ENCODE data around the gene COL5A2. TPM values are rescaled to one million over a fixed set of nuclear protein-coding genes. Genes with fewer than 3 reads are reported as not detected.

The COL5A2 gene
- total and polyA plus RNA-seq, 9 of the 15 experiments (the other 6 are each of a cell fraction or from before 2014, with no cell fraction given): 0.01 to 0.54 (median 0.19) TPM

GRCh38 chr2:189142893-189143759 lies 36.4 kb downstream of the COL5A2 start (continued):
- TF ChIP-seq, protein P1, sequence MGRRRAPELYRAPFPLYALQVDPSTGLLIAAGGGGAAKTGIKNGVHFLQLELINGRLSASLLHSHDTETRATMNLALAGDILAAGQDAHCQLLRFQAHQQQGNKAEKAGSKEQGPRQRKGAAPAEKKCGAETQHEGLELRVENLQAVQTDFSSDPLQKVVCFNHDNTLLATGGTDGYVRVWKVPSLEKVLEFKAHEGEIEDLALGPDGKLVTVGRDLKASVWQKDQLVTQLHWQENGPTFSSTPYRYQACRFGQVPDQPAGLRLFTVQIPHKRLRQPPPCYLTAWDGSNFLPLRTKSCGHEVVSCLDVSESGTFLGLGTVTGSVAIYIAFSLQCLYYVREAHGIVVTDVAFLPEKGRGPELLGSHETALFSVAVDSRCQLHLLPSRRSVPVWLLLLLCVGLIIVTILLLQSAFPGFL (CRISPR knock-in tag; IDR thresholded peaks at IDR 0.05): no peak
- TF ChIP-seq, protein P2, sequence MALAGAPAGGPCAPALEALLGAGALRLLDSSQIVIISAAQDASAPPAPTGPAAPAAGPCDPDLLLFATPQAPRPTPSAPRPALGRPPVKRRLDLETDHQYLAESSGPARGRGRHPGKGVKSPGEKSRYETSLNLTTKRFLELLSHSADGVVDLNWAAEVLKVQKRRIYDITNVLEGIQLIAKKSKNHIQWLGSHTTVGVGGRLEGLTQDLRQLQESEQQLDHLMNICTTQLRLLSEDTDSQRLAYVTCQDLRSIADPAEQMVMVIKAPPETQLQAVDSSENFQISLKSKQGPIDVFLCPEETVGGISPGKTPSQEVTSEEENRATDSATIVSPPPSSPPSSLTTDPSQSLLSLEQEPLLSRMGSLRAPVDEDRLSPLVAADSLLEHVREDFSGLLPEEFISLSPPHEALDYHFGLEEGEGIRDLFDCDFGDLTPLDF (CRISPR knock-in tag; IDR thresholded peaks at IDR 0.05): no peak
- TF ChIP-seq, protein P3, sequence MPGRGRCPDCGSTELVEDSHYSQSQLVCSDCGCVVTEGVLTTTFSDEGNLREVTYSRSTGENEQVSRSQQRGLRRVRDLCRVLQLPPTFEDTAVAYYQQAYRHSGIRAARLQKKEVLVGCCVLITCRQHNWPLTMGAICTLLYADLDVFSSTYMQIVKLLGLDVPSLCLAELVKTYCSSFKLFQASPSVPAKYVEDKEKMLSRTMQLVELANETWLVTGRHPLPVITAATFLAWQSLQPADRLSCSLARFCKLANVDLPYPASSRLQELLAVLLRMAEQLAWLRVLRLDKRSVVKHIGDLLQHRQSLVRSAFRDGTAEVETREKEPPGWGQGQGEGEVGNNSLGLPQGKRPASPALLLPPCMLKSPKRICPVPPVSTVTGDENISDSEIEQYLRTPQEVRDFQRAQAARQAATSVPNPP (IDR thresholded peaks at IDR 0.05; ENCODE audit: borderline replicate concordance, insufficient read depth, insufficient read length): no peak

- H3K79me2 ChIP-seq (ENCODE audit: control insufficient read depth, insufficient read depth, low read length): no peaks in the 10 kb centered on the region
- no peak overlapping the region for H2AFZ ChIP-seq (ENCODE audit: low read depth, low read length)
- H3K9me3 ChIP-seq (replicated peaks; ENCODE audit: control insufficient read depth, insufficient read depth, low read depth, low read length): no peaks in the 10 kb centered on the region
- H3K27ac ChIP-seq (ENCODE audit: extremely low read depth, low read depth, low read length): no peak overlapping the region
- intact Hi-C loops (cut with micrococcal nuclease): no loop called here
- H3K4me3 ChIP-seq: no peak overlapping the region
- CTCF ChIA-PET (ENCODE audit: low intra/inter-chr PET ratio): no interaction called here
- whole genome bisulfite sequencing (ENCODE audit: insufficient coverage, low coverage, missing lambda C conversion rate): 20% methylated on average over 5 of the region's 5 CpGs
- no peak overlapping the region for H3K9ac ChIP-seq (ENCODE audit: insufficient read depth in 1 of 2, low read depth in 2 of 2, low read length in 2 of 2)
- POLR2A ChIA-PET: no interaction called here
- no peak for ATAC-seq
- no peak for FAIRE-seq
- H3K9me1 ChIP-seq (ENCODE audit: control insufficient read depth, insufficient read depth, low read length): no peaks in the 10 kb centered on the region
- H3K4me1 ChIP-seq (replicated peaks in 1 of 2; ENCODE audit: control insufficient read depth in 2 of 2, insufficient read depth in 2 of 2, low read length in 2 of 2): no peaks in the 10 kb centered on the region
- no peaks in the 10 kb centered on the region for H3K36me3 ChIP-seq (ENCODE audit: control insufficient read depth, insufficient read depth, low read length)
- DNase-seq (ENCODE audit: extremely low read depth in 1 of 4, low spot score in 3 of 4): no peak
- no TSS peak for BruUV-seq (replicated peaks)
- in situ Hi-C loops (cut with MboI): no loop called here
- H4K20me1 ChIP-seq (replicated peaks; ENCODE audit: control insufficient read depth, insufficient read depth, low read length): no peaks in the 10 kb centered on the region
- no peaks in the 10 kb centered on the region for H3K27me3 ChIP-seq (ENCODE audit: control insufficient read depth in 2 of 2, insufficient read depth in 2 of 2, low read length in 2 of 2)
- no peak overlapping the region for H3K4me2 ChIP-seq (ENCODE audit: insufficient read depth, low read length)
- TF ChIP-seq KLF1 (tag; IDR thresholded peaks at IDR 0.05) (no peak), DIDO1 (tag; IDR thresholded peaks at IDR 0.05; ENCODE audit: low read depth) (no peak), MAFK (IDR thresholded peaks at IDR 0.05; ENCODE audit: low read length) (no peak), RBM34 (IDR thresholded peaks at IDR 0.05; ENCODE audit: borderline replicate concordance, insufficient read depth, low read length) (no peak), XRCC5 (IDR thresholded peaks at IDR 0.05; ENCODE audit: low read depth, low read length) (no peak), ZKSCAN3 (CRISPR knock-in tag; IDR thresholded peaks at IDR 0.05) (no peak)
- TF ChIP-seq, protein P4, sequence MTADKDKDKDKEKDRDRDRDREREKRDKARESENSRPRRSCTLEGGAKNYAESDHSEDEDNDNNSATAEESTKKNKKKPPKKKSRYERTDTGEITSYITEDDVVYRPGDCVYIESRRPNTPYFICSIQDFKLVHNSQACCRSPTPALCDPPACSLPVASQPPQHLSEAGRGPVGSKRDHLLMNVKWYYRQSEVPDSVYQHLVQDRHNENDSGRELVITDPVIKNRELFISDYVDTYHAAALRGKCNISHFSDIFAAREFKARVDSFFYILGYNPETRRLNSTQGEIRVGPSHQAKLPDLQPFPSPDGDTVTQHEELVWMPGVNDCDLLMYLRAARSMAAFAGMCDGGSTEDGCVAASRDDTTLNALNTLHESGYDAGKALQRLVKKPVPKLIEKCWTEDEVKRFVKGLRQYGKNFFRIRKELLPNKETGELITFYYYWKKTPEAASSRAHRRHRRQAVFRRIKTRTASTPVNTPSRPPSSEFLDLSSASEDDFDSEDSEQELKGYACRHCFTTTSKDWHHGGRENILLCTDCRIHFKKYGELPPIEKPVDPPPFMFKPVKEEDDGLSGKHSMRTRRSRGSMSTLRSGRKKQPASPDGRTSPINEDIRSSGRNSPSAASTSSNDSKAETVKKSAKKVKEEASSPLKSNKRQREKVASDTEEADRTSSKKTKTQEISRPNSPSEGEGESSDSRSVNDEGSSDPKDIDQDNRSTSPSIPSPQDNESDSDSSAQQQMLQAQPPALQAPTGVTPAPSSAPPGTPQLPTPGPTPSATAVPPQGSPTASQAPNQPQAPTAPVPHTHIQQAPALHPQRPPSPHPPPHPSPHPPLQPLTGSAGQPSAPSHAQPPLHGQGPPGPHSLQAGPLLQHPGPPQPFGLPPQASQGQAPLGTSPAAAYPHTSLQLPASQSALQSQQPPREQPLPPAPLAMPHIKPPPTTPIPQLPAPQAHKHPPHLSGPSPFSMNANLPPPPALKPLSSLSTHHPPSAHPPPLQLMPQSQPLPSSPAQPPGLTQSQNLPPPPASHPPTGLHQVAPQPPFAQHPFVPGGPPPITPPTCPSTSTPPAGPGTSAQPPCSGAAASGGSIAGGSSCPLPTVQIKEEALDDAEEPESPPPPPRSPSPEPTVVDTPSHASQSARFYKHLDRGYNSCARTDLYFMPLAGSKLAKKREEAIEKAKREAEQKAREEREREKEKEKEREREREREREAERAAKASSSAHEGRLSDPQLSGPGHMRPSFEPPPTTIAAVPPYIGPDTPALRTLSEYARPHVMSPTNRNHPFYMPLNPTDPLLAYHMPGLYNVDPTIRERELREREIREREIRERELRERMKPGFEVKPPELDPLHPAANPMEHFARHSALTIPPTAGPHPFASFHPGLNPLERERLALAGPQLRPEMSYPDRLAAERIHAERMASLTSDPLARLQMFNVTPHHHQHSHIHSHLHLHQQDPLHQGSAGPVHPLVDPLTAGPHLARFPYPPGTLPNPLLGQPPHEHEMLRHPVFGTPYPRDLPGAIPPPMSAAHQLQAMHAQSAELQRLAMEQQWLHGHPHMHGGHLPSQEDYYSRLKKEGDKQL (CRISPR knock-in tag; IDR thresholded peaks at IDR 0.05; ENCODE audit: borderline replicate concordance): no peak
Observed at GRCh38 chr2:189138800-189139199, 40.8 kb downstream of the COL5A2 start.
